Ishikawa (cell line): ENCODE measurements around the gene WDFY2.

Experiments
- CEBPB ChIP-seq: IDR thresholded peaks from 2 replicates; pipeline ENCODE4 v1.6.1; 2012
- CREB1 ChIP-seq: IDR thresholded peaks from 2 replicates; pipeline ENCODE4 v1.6.1; 2012; ENCODE audit warnings: low read depth
- MAX ChIP-seq: IDR thresholded peaks from 2 replicates; pipeline ENCODE4 v1.6.1; 2012
- RAD21 ChIP-seq: IDR thresholded peaks from 2 replicates; pipeline ENCODE4 v1.6.1; 2012; ENCODE audit warnings: low read depth
- TCF12 ChIP-seq: IDR thresholded peaks from 2 replicates; pipeline ENCODE4 v1.6.1; 2012; ENCODE audit warnings: low read depth
- ZBTB7A ChIP-seq: IDR thresholded peaks from 2 replicates; pipeline ENCODE4 v1.6.1; 2012; ENCODE audit warnings: low read depth

- TF ChIP-seq ZBTB7A (no peak), RAD21 (no peak), MAX (no peak), CEBPB (no peak), TCF12 (no peak), CREB1 (no peak)
These were observed 60.4 kb downstream of the WDFY2 start for GRCh38 chr13:51644654-51645053.
